D721Med (cell line): ENCODE data around the gene MC1R.
"Not testable (repeated sequence)": the region's sequence is repeated elsewhere in the genome, so short reads cannot be mapped to it uniquely, and the experiment has no call there.

Source experiments
- DNase-seq: peaks from one replicate; pipeline ENCODE4 v3.0.0; 2011; ENCODE audit warnings: low spot score; ENCODE audit not compliant: insufficient read length
- FAIRE-seq: peaks from 2 replicates; lab custom pipeline; 2011; peaks lifted over from hg19 to GRCh38; lab: Jason Lieb, UNC
- CTCF ChIP-seq: IDR thresholded peaks from 2 replicates; pipeline ENCODE4 v1.5.1; 2012; ENCODE audit warnings: mild to moderate bottlenecking, control low read depth; ENCODE audit not compliant: insufficient read depth; ENCODE audit errors: missing control alignments

MC1R gene

DNA sequence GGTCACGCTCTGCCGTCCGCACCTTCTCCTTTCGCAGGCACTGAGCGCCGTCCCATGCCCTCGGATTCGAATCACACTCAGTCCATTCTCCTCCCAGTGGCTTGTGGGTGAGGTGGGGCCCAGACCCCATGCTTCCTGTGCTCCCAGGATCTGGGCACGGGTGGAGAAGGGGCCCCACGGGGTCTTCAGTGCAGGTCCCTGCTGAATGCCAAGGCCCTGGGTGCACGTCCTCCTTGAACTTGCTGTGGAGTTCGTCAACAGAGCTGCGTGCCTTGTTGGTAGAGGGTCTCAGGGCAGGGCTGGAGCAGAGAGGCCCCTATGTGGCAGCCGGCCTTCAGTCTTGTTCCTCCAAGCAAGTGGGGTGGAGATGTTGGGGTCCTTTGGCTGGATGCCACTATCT is 7.3 kb upstream of the MC1R start:
- no peak for FAIRE-seq
- no peak for TF ChIP-seq CTCF
- DNase-seq, result no peak

DNA sequence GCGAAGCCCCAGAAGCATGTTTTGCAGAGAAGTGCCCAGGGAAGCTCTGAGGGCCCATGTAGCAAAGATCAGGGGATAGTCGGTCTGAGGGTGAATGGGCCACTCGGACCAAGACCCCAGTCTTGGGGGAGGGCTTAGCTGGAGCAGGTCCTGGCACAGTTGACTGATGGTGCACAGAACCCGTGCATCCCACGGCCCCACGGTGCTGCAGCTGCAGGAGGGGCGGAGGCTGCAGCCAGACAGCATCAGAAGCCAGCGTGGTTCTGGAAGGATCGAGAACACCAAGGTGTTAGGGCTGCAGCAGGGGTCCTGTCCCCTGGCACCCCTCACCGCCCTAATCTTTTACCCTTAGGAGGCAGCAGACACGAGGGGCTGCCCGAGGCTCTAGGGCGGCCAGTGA is 6.5 kb upstream of the MC1R start:
- DNase-seq (no peak), FAIRE-seq (no peak)
- TF ChIP-seq CTCF, result no peak

- FAIRE-seq (no peak), DNase-seq (no peak)
- no peak for TF ChIP-seq CTCF
Observed at GRCh38 chr16:89912627-89913026, 6.0 kb upstream of the MC1R start.

DNA sequence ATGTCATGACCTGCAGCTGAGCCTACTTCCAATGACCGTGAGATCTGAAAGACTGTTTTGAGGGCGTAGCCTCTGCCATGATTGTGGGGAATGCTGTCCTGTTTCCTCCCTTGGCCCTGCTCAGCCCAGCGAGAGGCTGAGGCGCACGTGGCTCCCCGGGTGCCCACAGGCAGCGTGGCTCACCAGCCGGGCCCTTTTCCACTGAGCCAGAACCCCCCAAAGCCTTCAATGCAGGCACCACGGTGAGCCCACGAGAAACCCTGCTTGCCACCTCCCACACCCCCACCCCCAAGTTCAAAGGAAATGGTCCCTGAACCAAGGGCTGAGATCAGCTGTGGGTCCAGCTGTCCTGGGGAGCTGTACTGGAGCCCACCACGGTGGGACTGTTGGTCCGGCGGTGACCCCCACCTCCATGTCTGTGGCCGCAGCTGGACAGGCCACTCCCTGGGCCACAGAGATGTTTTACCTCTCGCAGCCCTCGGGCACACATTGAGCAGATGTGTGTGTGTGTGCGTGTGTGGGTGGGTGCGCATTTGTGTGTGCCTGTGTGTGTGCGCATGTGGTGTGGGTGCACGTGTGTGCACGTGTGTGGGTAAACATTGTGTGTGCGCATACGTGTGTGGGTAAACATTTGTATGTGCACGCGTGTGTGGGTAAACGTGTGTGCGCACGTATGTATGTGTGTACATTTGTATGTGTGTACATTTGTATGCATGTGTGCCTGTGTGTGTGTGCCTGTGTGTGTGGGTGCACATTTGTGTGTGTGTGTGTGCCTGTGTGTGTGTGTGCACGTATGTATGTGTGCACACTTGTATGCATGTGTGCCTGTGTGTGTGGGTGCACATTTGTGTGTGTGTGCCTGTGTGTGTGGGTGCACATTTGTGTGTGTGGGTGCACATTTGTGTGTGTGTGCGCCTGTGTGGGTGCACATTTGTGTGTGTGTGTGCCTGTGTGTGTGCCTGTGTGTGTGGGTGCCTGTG is 5.0 kb upstream of the MC1R start:
- FAIRE-seq (no peak), DNase-seq (no peak)
- TF ChIP-seq CTCF, result no peak

- not testable (repeated sequence) for FAIRE-seq, DNase-seq
Observed at GRCh38 chr16:89914642-89915285, 3.9 kb upstream of the MC1R start.

DNA sequence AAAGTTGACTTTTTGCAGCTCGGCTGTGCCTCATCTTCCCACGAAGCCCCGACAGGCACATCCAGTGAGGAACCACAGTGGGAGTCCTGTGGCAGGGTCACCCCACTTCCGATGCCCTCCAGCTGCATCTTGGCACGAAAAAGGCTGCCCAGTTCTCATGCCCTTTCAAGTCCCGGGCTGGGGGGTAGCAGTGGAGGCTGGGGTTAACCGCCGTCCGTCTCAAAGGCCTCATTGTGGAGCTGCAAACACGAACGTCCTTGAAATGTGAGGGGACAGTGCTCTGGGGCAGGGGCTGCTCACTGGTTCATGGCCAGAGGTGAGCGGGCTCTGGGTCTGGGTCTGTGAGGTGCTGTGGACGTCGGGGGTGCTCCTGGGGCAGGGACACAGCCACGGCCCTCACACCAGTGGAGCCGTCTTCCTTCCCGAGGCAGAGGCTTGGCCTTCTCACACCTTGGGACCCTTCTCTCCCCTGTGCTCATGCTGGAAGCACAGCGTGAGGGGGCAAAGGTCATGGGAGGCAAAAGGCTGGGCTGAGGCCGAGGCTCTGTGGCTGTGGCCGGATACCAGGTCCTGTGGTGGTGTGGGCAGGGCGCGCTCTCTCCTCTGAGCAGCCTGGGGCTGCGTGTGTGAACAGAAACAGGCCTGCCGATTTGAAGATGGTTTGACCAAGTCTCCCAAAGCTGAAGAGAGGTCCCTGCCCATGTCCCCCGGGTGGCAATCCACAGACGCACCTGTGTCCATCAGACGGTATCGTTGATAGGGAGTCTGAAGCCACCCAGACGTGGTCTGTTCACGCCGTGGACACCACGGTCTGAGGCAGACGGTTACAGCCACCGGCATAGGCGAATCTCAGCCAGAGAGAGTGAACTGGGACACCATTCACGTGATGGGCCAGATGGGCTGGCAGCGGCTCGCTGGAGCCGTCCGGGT is 3.1 kb upstream of the MC1R start:
- DNase-seq, result no peak
- TF ChIP-seq CTCF, result no peak
- FAIRE-seq, result no peak

DNA sequence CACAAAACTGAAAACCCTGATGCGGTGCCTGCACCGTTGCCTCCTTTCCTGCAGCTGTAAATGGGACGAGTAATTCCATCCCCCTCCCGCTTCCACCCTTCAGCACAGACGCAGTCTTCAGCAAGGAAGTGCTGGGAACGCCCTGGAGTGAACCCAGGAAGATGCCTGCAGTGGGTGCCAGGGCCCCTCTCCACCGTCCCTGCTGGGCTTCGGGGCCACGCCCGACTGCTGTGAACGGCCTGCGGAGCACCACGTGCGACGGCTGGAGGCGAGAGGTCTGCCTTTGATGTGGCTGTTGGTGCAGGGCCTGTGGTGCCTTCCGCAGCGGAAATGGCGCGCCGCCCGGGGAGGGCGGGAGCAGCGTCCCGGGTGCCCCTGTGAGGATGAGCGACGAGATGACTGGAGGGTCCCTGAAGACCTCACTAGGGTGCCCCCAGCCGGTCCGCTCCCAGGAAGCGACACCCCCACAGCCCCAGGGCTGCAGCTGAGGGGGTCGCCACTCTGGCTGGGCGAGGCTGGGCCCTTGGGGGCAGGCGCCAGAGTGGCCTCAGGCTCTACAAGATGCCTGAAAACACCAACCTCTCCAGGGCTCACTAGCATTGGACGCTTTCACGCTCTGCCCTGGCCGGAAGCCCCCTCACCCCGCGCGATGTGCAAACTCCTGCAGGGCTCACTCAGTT is 749 bp upstream of the MC1R start:
- FAIRE-seq (no peak), DNase-seq (no peak)
- no peak for TF ChIP-seq CTCF
